Endodermal cell (in vitro differentiated cells): ENCODE data around the gene OPCML. TPM values are rescaled to one million over a fixed set of nuclear protein-coding genes. Genes with fewer than 3 reads are reported as not detected.

Source experiments
- DNase-seq: peaks from one replicate; pipeline ENCODE4 v3.0.0-alpha.2; 2017
- H3K27ac ChIP-seq: 2 replicates; pipeline ENCODE4 v1.5.1; 2013; ENCODE audit warnings: mild to moderate bottlenecking, low read depth, low read length, moderate library complexity
- H3K27me3 ChIP-seq: 2 replicates; pipeline ENCODE4 v1.6.1; 2013; ENCODE audit warnings: mild to moderate bottlenecking, low read length, moderate library complexity; ENCODE audit not compliant: insufficient read depth, control insufficient read depth, poor library complexity, severe bottlenecking
- H3K36me3 ChIP-seq: 2 replicates; pipeline ENCODE4 v1.7.0; 2013; ENCODE audit warnings: mild to moderate bottlenecking, low read length, moderate library complexity; ENCODE audit not compliant: control insufficient read depth, insufficient read depth
- H3K4me1 ChIP-seq: one replicate; pipeline ENCODE4 v1.7.0; 2013; ENCODE audit warnings: low read length; ENCODE audit not compliant: control insufficient read depth, insufficient read depth
- H3K4me3 ChIP-seq: 2 replicates; pipeline ENCODE4 v1.5.1; 2013; ENCODE audit warnings: mild to moderate bottlenecking, low read length, moderate library complexity
- H3K9ac ChIP-seq: 2 replicates; pipeline ENCODE4 v1.6.1; 2013; ENCODE audit warnings: mild to moderate bottlenecking, low read length, moderate library complexity; ENCODE audit not compliant: poor library complexity, severe bottlenecking; ENCODE audit errors: extremely low read depth
- H3K9me3 ChIP-seq: 2 replicates; pipeline ENCODE4 v1.6.1; 2013; ENCODE audit warnings: mild to moderate bottlenecking, low read length, moderate library complexity; ENCODE audit not compliant: control insufficient read depth
- H3K27ac Mint-ChIP-seq: 2 replicates; pipeline ENCODE4 v1.8.0; 2020; ENCODE audit warnings: mixed read lengths
- H3K27me3 Mint-ChIP-seq: 2 replicates; pipeline ENCODE4 v1.8.0; 2021; ENCODE audit warnings: mild to moderate bottlenecking, mixed read lengths; ENCODE audit not compliant: insufficient read depth
- H3K36me3 Mint-ChIP-seq: 2 replicates; pipeline ENCODE4 v1.8.0; 2020; ENCODE audit warnings: low read depth, mixed read lengths
- H3K4me1 Mint-ChIP-seq: 2 replicates; pipeline ENCODE4 v1.8.0; 2020; ENCODE audit warnings: mixed read lengths
- H3K4me3 Mint-ChIP-seq: 2 replicates; pipeline ENCODE4 v1.8.0; 2020; ENCODE audit warnings: mild to moderate bottlenecking, moderate library complexity, mixed read lengths
- H3K9me3 Mint-ChIP-seq: 2 replicates; pipeline ENCODE4 v1.8.0; 2020; ENCODE audit warnings: mild to moderate bottlenecking, mixed read lengths
- CTCF ChIP-seq: fragments of 200-600 bp; sonication (generic); conservative IDR thresholded peaks from 2 replicates; pipeline ENCODE4 v1.5.0; 2021; ENCODE audit warnings: antibody characterized with exemption, mild to moderate bottlenecking
- WGBS, 2 experiments: methylation state at CpG; one replicate each; pipeline versions ENCODE4 v1.1.5 to v1.1.7; 2013; ENCODE audit warnings: missing lambda C conversion rate in 2 of 2, mixed read lengths in 1 of 2; ENCODE audit not compliant: insufficient coverage in 1 of 2, insufficient read length in 1 of 2; 5-methylcytosine and 5-hydroxymethylcytosine counted together
- total RNA-seq, 2 donors: library from RNA; stranded (reverse); fragmentation: NEBNext Ultra II Directional in 1 of 2; extraction: Animal tissue kit (Norgen Biotek cat#: 25700) in 1 of 2; gene quantifications; 2 replicates in 1 of 2; 3 replicates in 1 of 2; pipeline ENCODE4 v1.2.1, GENCODE V29; 2021

Gene OPCML
- total RNA-seq, 2 donors from 2014 or later, result 0.49 to 0.86 TPM

- no peak for DNase-seq
- H3K4me1 ChIP-seq, result no peaks in the 10 kb centered on the region
- no peaks in the 10 kb centered on the region for H3K27me3 ChIP-seq
- no peaks in the 10 kb centered on the region for H3K36me3 ChIP-seq
- no peak overlapping the region for H3K27ac Mint-ChIP-seq
- H3K27ac ChIP-seq, result no peak overlapping the region
- H3K4me3 ChIP-seq, result no peak overlapping the region
- no peaks in the 10 kb centered on the region for H3K36me3 Mint-ChIP-seq
- 94% methylated on average over 2 of the region's 3 CpGs; no CpG with 5 or more reads in 1 of the 2 experiments for WGBS, 2 experiments
- peaks cover 5% of the 10 kb centered on the region for H3K9me3 Mint-ChIP-seq
- peaks cover 5% of the 10 kb centered on the region for H3K4me1 Mint-ChIP-seq
- H3K27me3 Mint-ChIP-seq, result peaks cover 11% of the 10 kb centered on the region
- no peak overlapping the region for H3K4me3 Mint-ChIP-seq
- no peaks in the 10 kb centered on the region for H3K9me3 ChIP-seq
- TF ChIP-seq CTCF, result no peak
- no peak overlapping the region for H3K9ac ChIP-seq
These were observed 1166.7 kb downstream of the OPCML start for GRCh38 chr11:132365650-132366049.
